ENCODE results near the gene BICC1. TPM values are rescaled to one million over a fixed set of nuclear protein-coding genes. Genes with fewer than 3 reads are reported as not detected.

Gene BICC1
- polyA plus RNA-seq, 3 donors = 0.02 to 0.24 (median 0.14) TPM

GRCh38 chr10:58796242-58796641 lies 283.6 kb downstream of the BICC1 start:
- 87% methylated on average over 4 of the region's 7 CpGs for WGBS (ENCODE audit: insufficient coverage)
- Histone ChIP-seq H3K79me2 (ENCODE audit: insufficient read depth, low read length) (no peaks in the 10 kb centered on the region), H3K36me3 (replicated peaks in 1 of 2; ENCODE audit: control insufficient read depth in 1 of 2, insufficient read depth in 2 of 2, low read length in 2 of 2) (no peaks in the 10 kb centered on the region), H3K27me3 (ENCODE audit: control insufficient read depth in 2 of 2, insufficient read depth in 2 of 2, low read length in 2 of 2) (no peaks in the 10 kb centered on the region), H3K27ac (ENCODE audit: low read depth in 1 of 2, low read length in 2 of 2) (no peak overlapping the region), H3K9ac (ENCODE audit: insufficient read depth, low read length, poor library complexity, severe bottlenecking) (no peak overlapping the region), H2AFZ (ENCODE audit: insufficient read depth, low read depth, low read length, poor library complexity, severe bottlenecking) (no peak overlapping the region), H3K4me2 (replicated peaks; ENCODE audit: extremely low read depth, low read length, poor library complexity, severe bottlenecking) (no peak overlapping the region), H3K9me3 (replicated peaks in 1 of 2; ENCODE audit: control insufficient read depth in 1 of 2, insufficient read depth in 1 of 2, low read length in 2 of 2) (no peaks in the 10 kb centered on the region), H3K4me1 (ENCODE audit: control insufficient read depth in 1 of 2, insufficient read depth in 2 of 2, low read length in 2 of 2) (no peaks in the 10 kb centered on the region), H3K4me3 (replicated peaks in 1 of 3; ENCODE audit: low read depth in 2 of 3, low read length in 3 of 3) (no peak overlapping the region), H4K20me1 (ENCODE audit: insufficient read depth, low read length) (no peaks in the 10 kb centered on the region)
- Mint-ChIP-seq H3K4me3 (no peak overlapping the region), H3K9me3 (peaks cover 0 to 2% (median 0%) of the 10 kb centered on the region in 7 donors), H3K36me3 (no peaks in the 10 kb centered on the region), H3K27me3 (ENCODE audit: low read depth in 3 of 3) (peaks cover 0 to 2% (median 0%) of the 10 kb centered on the region in 3 donors), H3K27ac (no peak overlapping the region), H3K4me1 (no peaks in the 10 kb centered on the region)
- intact Hi-C loops (cut with micrococcal nuclease) = no loop called here
- no peak for TF ChIP-seq CTCF (IDR thresholded peaks at IDR 0.05)
- DNase-seq = no peak

GRCh38 chr10:58796824-58797223 lies 284.2 kb downstream of the BICC1 start:
- H3K4me3 Mint-ChIP-seq = no peak overlapping the region
- H3K27me3 ChIP-seq (ENCODE audit: control insufficient read depth in 2 of 2, insufficient read depth in 2 of 2, low read length in 2 of 2) = no peaks in the 10 kb centered on the region
- H3K36me3 ChIP-seq (replicated peaks in 1 of 2; ENCODE audit: control insufficient read depth in 1 of 2, insufficient read depth in 2 of 2, low read length in 2 of 2) = no peaks in the 10 kb centered on the region
- no peak overlapping the region for H3K4me2 ChIP-seq (replicated peaks; ENCODE audit: extremely low read depth, low read length, poor library complexity, severe bottlenecking)
- intact Hi-C loops (cut with micrococcal nuclease) = no loop called here
- H3K4me1 Mint-ChIP-seq = no peaks in the 10 kb centered on the region
- no peaks in the 10 kb centered on the region for H4K20me1 ChIP-seq (ENCODE audit: insufficient read depth, low read length)
- H3K9me3 Mint-ChIP-seq = peaks cover 0 to 1% (median 0%) of the 10 kb centered on the region in 7 donors
- peaks cover 0 to 2% of the 10 kb centered on the region in 2 donors for H3K36me3 Mint-ChIP-seq
- H3K4me1 ChIP-seq (ENCODE audit: control insufficient read depth in 1 of 2, insufficient read depth in 2 of 2, low read length in 2 of 2) = no peaks in the 10 kb centered on the region
- H3K27me3 Mint-ChIP-seq (ENCODE audit: low read depth in 3 of 3) = peaks cover 0 to 2% (median 0%) of the 10 kb centered on the region in 3 donors
- H3K9ac ChIP-seq (ENCODE audit: insufficient read depth, low read length, poor library complexity, severe bottlenecking) = no peak overlapping the region
- no peak overlapping the region for H3K27ac Mint-ChIP-seq
- no peak overlapping the region for H3K27ac ChIP-seq (ENCODE audit: low read depth in 1 of 2, low read length in 2 of 2)
- H3K79me2 ChIP-seq (ENCODE audit: insufficient read depth, low read length) = no peaks in the 10 kb centered on the region
- H3K4me3 ChIP-seq (replicated peaks in 1 of 3; ENCODE audit: low read depth in 2 of 3, low read length in 3 of 3) = no peak overlapping the region
- DNase-seq = no peak
- no peak overlapping the region for H2AFZ ChIP-seq (ENCODE audit: insufficient read depth, low read depth, low read length, poor library complexity, severe bottlenecking)
- H3K9me3 ChIP-seq (replicated peaks in 1 of 2; ENCODE audit: control insufficient read depth in 1 of 2, insufficient read depth in 1 of 2, low read length in 2 of 2) = no peaks in the 10 kb centered on the region
- no peak for TF ChIP-seq CTCF (IDR thresholded peaks at IDR 0.05)
- 90% methylated on average over 1 of the region's 4 CpGs for WGBS (ENCODE audit: insufficient coverage)
